A673 (cell line): Measurements from ENCODE around the gene PRPF6. TPM values are rescaled to one million over a fixed set of nuclear protein-coding genes. Genes with fewer than 3 reads are reported as not detected.

ENCODE experiments used
- BruUV-seq: library from RNA; stranded (reverse); fragments of 400-500 nt; replicated peaks from 2 replicates; lab custom pipeline; 2021; lab: Mats Ljungman, UMichigan
- CTCF ChIA-PET: fragments of 300-600 bp; sonication (Branson Sonifier 250); formaldehyde crosslinking; loops from one replicate; lab custom pipeline; 2022; ENCODE audit warnings: antibody characterized with exemption; lab: Charles Lee
- POLR2A ChIA-PET: fragments of 300-600 bp; sonication (Branson Sonifier 250); formaldehyde crosslinking; loops from one replicate; lab custom pipeline; 2022; ENCODE audit warnings: antibody characterized with exemption; ENCODE audit not compliant: low non-redundant PET; lab: Charles Lee
- DNase-seq: peaks from one replicate; pipeline ENCODE4 v3.0.0-alpha.2; 2015; ENCODE audit warnings: low spot score
- H3K27ac ChIP-seq: fragments of 200-600 bp; sonication (generic); 2 replicates; pipeline ENCODE4 v1.5.1; 2016; ENCODE audit warnings: mixed run types, low read depth, mild to moderate bottlenecking, mixed read lengths, antibody characterized with exemption, low read length; ENCODE audit not compliant: poor library complexity, severe bottlenecking
- H3K27me3 ChIP-seq: fragments of 200-600 bp; sonication (generic); replicated peaks from 2 replicates; pipeline ENCODE4 v1.6.1; 2017; ENCODE audit warnings: mixed run types, low read depth, mild to moderate bottlenecking, mixed read lengths, antibody characterized with exemption, low read length; ENCODE audit not compliant: insufficient read depth, poor library complexity
- H3K36me3 ChIP-seq: fragments of 200-600 bp; sonication (generic); 2 replicates; pipeline ENCODE4 v1.6.1; 2016; ENCODE audit warnings: mixed run types, mild to moderate bottlenecking, mixed read lengths, antibody characterized with exemption, low read length; ENCODE audit not compliant: insufficient read depth, poor library complexity, severe bottlenecking
- H3K4me1 ChIP-seq: fragments of 200-600 bp; sonication (generic); 2 replicates; pipeline ENCODE4 v1.6.1; 2017; ENCODE audit warnings: mixed run types, mild to moderate bottlenecking, mixed read lengths, antibody characterized with exemption, low read length; ENCODE audit not compliant: insufficient read depth, poor library complexity, severe bottlenecking
- H3K4me3 ChIP-seq: fragments of 200-600 bp; sonication (generic); 2 replicates; pipeline ENCODE4 v1.5.1; 2016; ENCODE audit warnings: low read depth, mixed run types, mild to moderate bottlenecking, mixed read lengths, low read length; ENCODE audit not compliant: poor library complexity, severe bottlenecking
- H3K9me3 ChIP-seq: fragments of 200-600 bp; sonication (generic); 2 replicates; pipeline ENCODE4 v1.6.1; 2016; ENCODE audit warnings: mixed run types, low read depth, mild to moderate bottlenecking, mixed read lengths, antibody characterized with exemption, low read length; ENCODE audit not compliant: poor library complexity, severe bottlenecking
- CTCF ChIP-seq: fragments of 300-800, 200-600 bp; sonication (generic); conservative IDR thresholded peaks from 2 replicates; pipeline ENCODE4 v1.5.1; 2017; ENCODE audit warnings: low read depth, mild to moderate bottlenecking, antibody characterized with exemption, low read length, moderate library complexity, mixed read lengths
- EZH2 ChIP-seq: fragments of 200-600 bp; sonication (generic); IDR thresholded peaks from 2 replicates; pipeline ENCODE4 v1.6.1; 2017; ENCODE audit warnings: borderline replicate concordance, low read depth, mild to moderate bottlenecking, mixed read lengths, antibody characterized with exemption, low read length; ENCODE audit not compliant: poor library complexity, severe bottlenecking
- intact Hi-C: fragments of 100-400 bp; cut with micrococcal nuclease; formaldehyde crosslinking; loops from one replicate; pipeline ENCODE4 v1.10.0; 2022; ENCODE audit not compliant: unreplicated experiment
- total RNA-seq: library from RNA; stranded (reverse); gene quantifications from 2 replicates; pipeline ENCODE4 v1.2.3, GENCODE V29; 2021

PRPF6 gene
- total RNA-seq, 1 experiment from 2014 or later, result 86.3 TPM

DNA sequence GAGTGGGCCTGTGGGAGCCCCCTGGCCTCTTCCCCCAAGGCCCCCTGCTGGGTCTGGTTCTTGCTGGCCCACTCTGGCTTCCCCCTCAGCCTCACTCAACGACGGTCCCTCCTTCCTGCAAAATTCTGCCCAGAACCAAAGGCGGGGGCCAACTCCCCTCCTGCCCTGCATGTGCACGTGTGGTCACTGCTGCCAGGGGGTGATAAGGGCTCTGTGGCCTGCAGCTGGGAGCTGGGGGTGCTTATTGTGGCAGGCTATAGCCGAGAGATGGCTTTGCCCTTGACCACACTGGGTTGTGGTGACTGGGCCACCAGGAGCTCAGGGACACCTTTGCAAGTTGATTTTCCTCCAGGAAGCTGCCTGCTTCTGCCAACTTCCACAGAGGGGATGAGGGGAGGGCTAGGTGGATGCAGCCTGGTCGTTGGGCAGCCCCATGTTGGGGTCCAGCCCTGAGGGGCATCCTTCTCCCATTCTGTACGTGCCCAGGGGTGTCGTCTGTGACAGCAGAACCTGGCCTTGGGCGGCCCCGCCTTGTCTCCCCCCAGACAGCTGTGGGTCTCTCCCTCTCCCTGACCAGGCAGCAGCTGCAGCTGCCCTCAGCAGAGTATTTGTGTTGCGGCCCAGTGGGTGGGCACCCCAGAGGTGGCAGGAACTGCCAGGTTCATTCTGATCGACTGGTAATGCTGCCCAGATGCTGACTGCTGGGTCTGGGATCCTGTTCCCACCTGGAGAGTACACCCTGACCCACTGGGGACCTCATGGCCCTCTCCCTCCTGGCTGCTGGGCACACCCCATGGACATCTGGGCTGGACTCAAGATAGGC is 87.7 kb downstream of the PRPF6 start:
- peaks cover 10% of the 10 kb centered on the region for H3K4me1 ChIP-seq
- H3K27me3 ChIP-seq, result no peaks in the 10 kb centered on the region
- no peaks in the 10 kb centered on the region for H3K9me3 ChIP-seq
- CTCF ChIA-PET, result no interaction called here
- no peak overlapping the region for H3K27ac ChIP-seq
- TF ChIP-seq CTCF (no peak), EZH2 (no peak)
- DNase-seq, result no peak
- H3K4me3 ChIP-seq, result no peak overlapping the region
- H3K36me3 ChIP-seq, result peaks cover 6% of the 10 kb centered on the region
- intact Hi-C loops, result no loop called here
- no TSS peak for BruUV-seq
- POLR2A ChIA-PET, result no interaction called here

DNA sequence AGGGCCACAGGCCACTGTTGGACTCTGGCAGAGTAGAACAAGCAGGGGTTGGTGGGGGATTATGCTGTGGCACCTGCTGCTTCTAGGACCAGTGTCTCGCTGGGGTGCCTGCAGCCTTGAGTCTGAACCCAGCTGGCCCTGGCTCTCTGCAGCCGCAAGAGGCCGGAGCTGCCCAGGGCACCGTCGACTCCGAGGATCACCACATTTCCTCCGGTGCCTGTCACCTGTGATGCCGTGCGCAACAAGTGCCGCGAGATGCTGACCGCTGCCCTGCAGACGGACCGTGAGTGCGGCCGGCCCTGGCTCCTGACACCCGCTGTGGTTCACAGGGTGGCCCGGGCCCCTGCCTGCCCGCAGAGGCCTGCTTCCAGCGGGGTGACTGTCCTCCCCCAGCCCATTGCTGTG is 88.3 kb downstream of the PRPF6 start:
- Histone ChIP-seq H3K4me3 (no peak overlapping the region), H3K27me3 (no peaks in the 10 kb centered on the region), H3K27ac (no peak overlapping the region), H3K9me3 (no peaks in the 10 kb centered on the region), H3K4me1 (peaks cover 4% of the 10 kb centered on the region), H3K36me3 (peaks cover 6% of the 10 kb centered on the region)
- POLR2A ChIA-PET, result no interaction called here
- intact Hi-C loops, result no loop called here
- TF ChIP-seq CTCF (no peak), EZH2 (no peak)
- no peak for DNase-seq
- no TSS peak for BruUV-seq
- CTCF ChIA-PET, result interaction anchor here (0.6 kb wide), 1 partner anchor 89 kb away, joined by 3 read pairs; no protein-coding TSS in a partner anchor

- no peak for DNase-seq
- Histone ChIP-seq H3K36me3 (peaks cover 6% of the 10 kb centered on the region), H3K27ac (no peak overlapping the region), H3K27me3 (no peaks in the 10 kb centered on the region), H3K4me1 (no peaks in the 10 kb centered on the region), H3K4me3 (no peak overlapping the region), H3K9me3 (no peaks in the 10 kb centered on the region)
- ChIA-PET POLR2A (no interaction called here), CTCF (interaction anchor here (0.6 kb wide), 1 partner anchor 89 kb away, joined by 3 read pairs; no protein-coding TSS in a partner anchor)
- BruUV-seq, result no TSS peak
- TF ChIP-seq EZH2 (no peak), CTCF (peak; percentile 63)
- intact Hi-C loops, result no loop called here
Observed at GRCh38 chr20:64069614-64070243, 88.8 kb downstream of the PRPF6 start.
